Measurements from ENCODE around the gene WDR6.
A peak's percentile ranks its signal among the peaks of the same experiment; 100 is the strongest.

WDR6 gene

GRCh38 chr3:49007068-49007770, at the start of gene WDR6:
Gene WDR6 (plus strand): TSS chr3:49007391. CDS start chr3:49007432, 41 bp downstream.
- H3K9me3 Mint-ChIP-seq: no peaks in the 10 kb centered on the region
- H3K36me3 Mint-ChIP-seq: peaks cover 4% of the 10 kb centered on the region
- H3K27ac Mint-ChIP-seq: peak within 1 kb of the TSS; percentile 99
- no peaks in the 10 kb centered on the region for H3K27me3 Mint-ChIP-seq
- H3K4me1 Mint-ChIP-seq: peaks cover 24% of the 10 kb centered on the region
- H3K4me3 Mint-ChIP-seq: peak within 1 kb of the TSS; percentile 99

- Mint-ChIP-seq H3K27ac (no peak overlapping the region), H3K27me3 (no peaks in the 10 kb centered on the region), H3K36me3 (peaks cover 8% of the 10 kb centered on the region), H3K9me3 (no peaks in the 10 kb centered on the region), H3K4me1 (no peaks in the 10 kb centered on the region), H3K4me3 (no peak overlapping the region)
These were observed 46.3 kb upstream of the WDR6 start for GRCh38 chr3:48960841-48961413.

- H3K4me1 Mint-ChIP-seq: no peaks in the 10 kb centered on the region
- H3K9me3 Mint-ChIP-seq: no peaks in the 10 kb centered on the region
- peak overlapping the region; percentile 48 for H3K27ac Mint-ChIP-seq
- H3K27me3 Mint-ChIP-seq: no peaks in the 10 kb centered on the region
- no peak overlapping the region for H3K4me3 Mint-ChIP-seq
- H3K36me3 Mint-ChIP-seq: peaks cover 11% of the 10 kb centered on the region
These were observed 44.9 kb upstream of the WDR6 start for GRCh38 chr3:48962340-48962739.

- no peak overlapping the region for H3K27ac Mint-ChIP-seq
- H3K27me3 Mint-ChIP-seq: no peaks in the 10 kb centered on the region
These were observed 44.3 kb upstream of the WDR6 start for GRCh38 chr3:48962939-48963338.

GRCh38 chr3:48963591-48963990, 43.6 kb upstream of the WDR6 start:
- Mint-ChIP-seq H3K27me3 (no peaks in the 10 kb centered on the region), H3K27ac (no peak overlapping the region), H3K36me3 (peaks cover 11% of the 10 kb centered on the region), H3K9me3 (no peaks in the 10 kb centered on the region), H3K4me3 (no peak overlapping the region), H3K4me1 (no peaks in the 10 kb centered on the region)

More at GRCh38 chr3:48962939-48963338, 44.3 kb upstream of the WDR6 start:
- Mint-ChIP-seq H3K4me1 (no peaks in the 10 kb centered on the region), H3K4me3 (no peak overlapping the region), H3K9me3 (no peaks in the 10 kb centered on the region), H3K36me3 (peaks cover 11% of the 10 kb centered on the region)

- H3K4me1 Mint-ChIP-seq: no peaks in the 10 kb centered on the region
- H3K27ac Mint-ChIP-seq: no peak overlapping the region
- H3K4me3 Mint-ChIP-seq: no peak overlapping the region
- no peaks in the 10 kb centered on the region for H3K27me3 Mint-ChIP-seq
- no peaks in the 10 kb centered on the region for H3K9me3 Mint-ChIP-seq
- H3K36me3 Mint-ChIP-seq: peaks cover 12% of the 10 kb centered on the region
These were observed 40.8 kb upstream of the WDR6 start for GRCh38 chr3:48966367-48966766.

- Mint-ChIP-seq H3K4me3 (no peak overlapping the region), H3K36me3 (peaks cover 9% of the 10 kb centered on the region), H3K9me3 (no peaks in the 10 kb centered on the region), H3K27ac (no peak overlapping the region), H3K27me3 (no peaks in the 10 kb centered on the region), H3K4me1 (no peaks in the 10 kb centered on the region)
These were observed 40.3 kb upstream of the WDR6 start for GRCh38 chr3:48966876-48967361.

- H3K27me3 Mint-ChIP-seq: no peaks in the 10 kb centered on the region
- H3K4me1 Mint-ChIP-seq: no peaks in the 10 kb centered on the region
- no peak overlapping the region for H3K27ac Mint-ChIP-seq
- H3K36me3 Mint-ChIP-seq: peaks cover 11% of the 10 kb centered on the region
- H3K4me3 Mint-ChIP-seq: no peak overlapping the region
- no peaks in the 10 kb centered on the region for H3K9me3 Mint-ChIP-seq
These were observed 36.6 kb upstream of the WDR6 start for GRCh38 chr3:48970586-48970985.

- Mint-ChIP-seq H3K4me1 (no peaks in the 10 kb centered on the region), H3K9me3 (no peaks in the 10 kb centered on the region), H3K36me3 (peaks cover 9% of the 10 kb centered on the region), H3K27ac (no peak overlapping the region), H3K27me3 (no peaks in the 10 kb centered on the region), H3K4me3 (no peak overlapping the region)
These were observed 32.9 kb upstream of the WDR6 start for GRCh38 chr3:48974076-48974864.

GRCh38 chr3:48979451-48979850, 27.7 kb upstream of the WDR6 start:
- Mint-ChIP-seq H3K4me3 (no peak overlapping the region), H3K4me1 (no peaks in the 10 kb centered on the region), H3K27ac (no peak overlapping the region), H3K27me3 (no peaks in the 10 kb centered on the region), H3K36me3 (peaks cover 9% of the 10 kb centered on the region), H3K9me3 (no peaks in the 10 kb centered on the region)

GRCh38 chr3:48980295-48980694, 26.9 kb upstream of the WDR6 start:
- Mint-ChIP-seq H3K36me3 (peaks cover 6% of the 10 kb centered on the region), H3K27ac (no peak overlapping the region), H3K4me3 (no peak overlapping the region), H3K4me1 (no peaks in the 10 kb centered on the region), H3K9me3 (no peaks in the 10 kb centered on the region), H3K27me3 (no peaks in the 10 kb centered on the region)

GRCh38 chr3:48982016-48982415, 25.2 kb upstream of the WDR6 start:
- H3K27ac Mint-ChIP-seq: no peak overlapping the region
- peaks cover 6% of the 10 kb centered on the region for H3K36me3 Mint-ChIP-seq
- H3K4me3 Mint-ChIP-seq: no peak overlapping the region
- no peaks in the 10 kb centered on the region for H3K4me1 Mint-ChIP-seq
- H3K27me3 Mint-ChIP-seq: no peaks in the 10 kb centered on the region
- no peaks in the 10 kb centered on the region for H3K9me3 Mint-ChIP-seq

- Mint-ChIP-seq H3K36me3 (peaks cover 6% of the 10 kb centered on the region), H3K4me1 (peaks cover 2% of the 10 kb centered on the region), H3K27me3 (no peaks in the 10 kb centered on the region), H3K4me3 (no peak overlapping the region), H3K9me3 (no peaks in the 10 kb centered on the region), H3K27ac (no peak overlapping the region)
These were observed 24.5 kb upstream of the WDR6 start for GRCh38 chr3:48982686-48983085.

GRCh38 chr3:48983096-48983495, 24.1 kb upstream of the WDR6 start:
- Mint-ChIP-seq H3K27me3 (no peaks in the 10 kb centered on the region), H3K27ac (no peak overlapping the region), H3K4me1 (peaks cover 6% of the 10 kb centered on the region), H3K9me3 (no peaks in the 10 kb centered on the region), H3K36me3 (peaks cover 6% of the 10 kb centered on the region), H3K4me3 (no peak overlapping the region)

GRCh38 chr3:48984663-48985062, 22.5 kb upstream of the WDR6 start:
- Mint-ChIP-seq H3K27ac (no peak overlapping the region), H3K4me3 (no peak overlapping the region), H3K27me3 (no peaks in the 10 kb centered on the region), H3K4me1 (peaks cover 16% of the 10 kb centered on the region), H3K9me3 (no peaks in the 10 kb centered on the region), H3K36me3 (peaks cover 1% of the 10 kb centered on the region)

GRCh38 chr3:48985831-48986376, 21.3 kb upstream of the WDR6 start:
- H3K27me3 Mint-ChIP-seq: no peaks in the 10 kb centered on the region
- no peaks in the 10 kb centered on the region for H3K9me3 Mint-ChIP-seq
- H3K36me3 Mint-ChIP-seq: peaks cover 1% of the 10 kb centered on the region
- peaks cover 18% of the 10 kb centered on the region for H3K4me1 Mint-ChIP-seq
- no peak overlapping the region for H3K4me3 Mint-ChIP-seq
- H3K27ac Mint-ChIP-seq: no peak overlapping the region

Measured in activated naive CD4-positive, alpha-beta T cell treated with anti-CD3 and anti-CD28 coated beads, Interleukin-2, amount 50 U/mL, for 24 hours (primary cell).